H1 (cell line): Measurements from ENCODE around the gene HOXB8. TPM values are rescaled to one million over a fixed set of nuclear protein-coding genes. Genes with fewer than 3 reads are reported as not detected.
A peak's percentile ranks its signal among the peaks of the same experiment; 100 is the strongest.

Experiments
- EZH2 ChIP-seq: fragments of 200-600 bp; sonication (generic); IDR thresholded peaks from 2 replicates; pipeline ENCODE4 v1.7.1; 2012; ENCODE audit warnings: low read depth, mild to moderate bottlenecking, moderate library complexity, low read length, inconsistent platforms; ENCODE audit not compliant: severe bottlenecking
- RAD21 ChIP-seq, 2 experiments: IDR thresholded peaks in 1 of 2; conservative IDR thresholded peaks in 1 of 2; 2 replicates each; pipeline ENCODE4 v1.6.1; 2011; ENCODE audit warnings: low read depth in 2 of 2, low read length in 2 of 2, improper control_type of control experiment in 1 of 2, inconsistent platforms in 1 of 2, mild to moderate bottlenecking in 1 of 2, moderate library complexity in 1 of 2
- polyA plus RNA-seq, 7 experiments: library from polyadenylated mRNA; depleted of rRNA in 3 of 7; stranded (reverse) in 5 of 7; unstranded in 2 of 7; fragments of >200 nt in 5 of 7; fragments of 200-250 nt in 2 of 7; gene quantifications; 1 replicate in 5 of 7; 2 replicates in 1 of 7; 4 replicates in 1 of 7; pipeline versions ENCODE4 v1.2.1 to v1.2.3, GENCODE V29; 2011 to 2013; ENCODE audit warnings: missing spikeins in 2 of 7, mixed read lengths in 2 of 7
- total RNA-seq: library from RNA; stranded (reverse); fragmentation: NEBNext Ultra II Directional; extraction: Animal tissue kit (Norgen Biotek cat#: 25700); gene quantifications from 2 replicates; pipeline ENCODE4 v1.2.1, GENCODE V29; 2021

HOXB8 gene
- total and polyA plus RNA-seq, 2 of the 8 experiments (the other 6 are each of a cell fraction or from before 2014, with no cell fraction given): not detected

DNA sequence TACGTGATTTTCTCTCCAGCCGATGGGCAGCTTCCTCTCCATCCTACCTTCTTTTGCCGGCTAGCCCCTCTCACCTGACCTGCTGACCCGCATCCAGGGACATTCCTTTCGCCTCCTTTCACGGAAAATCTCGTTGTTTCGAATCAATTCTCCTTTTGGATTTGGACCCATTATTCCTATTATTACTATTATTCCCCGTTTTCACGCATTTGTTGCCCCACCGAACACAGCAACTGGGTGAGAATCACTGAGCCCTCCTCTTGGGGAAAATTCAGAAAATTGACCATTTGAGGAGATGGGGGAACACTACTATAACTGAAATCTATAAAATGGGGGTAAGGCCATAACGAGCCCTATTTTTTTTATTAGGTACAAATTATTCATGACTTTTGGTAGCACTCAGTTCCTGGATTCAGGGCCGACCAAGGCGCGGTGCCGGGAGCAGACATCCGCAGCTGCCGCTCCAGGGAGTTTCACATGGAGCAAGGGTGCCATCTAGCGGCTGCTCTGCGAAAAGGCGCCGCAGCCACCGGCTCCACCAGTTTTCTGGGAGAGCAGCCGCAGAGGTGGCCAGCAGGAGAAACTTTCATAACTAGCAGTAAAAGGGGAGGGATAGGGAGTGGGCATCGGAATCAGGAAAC is 3.3 kb upstream of the HOXB8 start (continued):
- TF ChIP-seq RAD21 (IDR thresholded peaks at IDR 0.05 in 1 of 2, conservative IDR thresholded peaks at IDR 0.05 in 1 of 2; ENCODE audit: low read depth in 2 of 2, low read length in 2 of 2) (peak; percentile 96), EZH2 (peak; percentile 67)
